ENCODE data around the gene XAGE3. TPM values are rescaled to one million over a fixed set of nuclear protein-coding genes. Genes with fewer than 3 reads are reported as not detected.
"Not testable (repeated sequence)": the region's sequence is repeated elsewhere in the genome, so short reads cannot be mapped to it uniquely, and the experiment has no call there.

XAGE3 gene
- total RNA-seq, 1 experiment from 2014 or later = not detected

GRCh38 chrX:52876386-52876785, 8.5 kb upstream of the XAGE3 start:
- H3K27ac ChIP-seq (ENCODE audit: low read length); H3K4me1 ChIP-seq (ENCODE audit: control insufficient read depth, insufficient read depth, low read length); ATAC-seq; H3K4me3 ChIP-seq (ENCODE audit: low read depth in 2 of 2, low read length in 2 of 2); BruUV-seq (replicated peaks); H3K36me3 ChIP-seq (ENCODE audit: control insufficient read depth, insufficient read depth, low read length); intact Hi-C loops (cut with micrococcal nuclease; ENCODE audit: unreplicated experiment); POLR2A ChIA-PET; DNase-seq (ENCODE audit: low read depth, low spot score); H3K9me3 ChIP-seq (ENCODE audit: control insufficient read depth, insufficient read depth, low read depth, low read length); CTCF ChIA-PET; H3K27me3 ChIP-seq (ENCODE audit: control insufficient read depth, insufficient read depth, low read length); in situ Hi-C loops (cut with HindIII; ENCODE audit: low pct_unique_long_range_greater_than_20kb, low sequenced_read_pairs): not testable (repeated sequence)

DNA sequence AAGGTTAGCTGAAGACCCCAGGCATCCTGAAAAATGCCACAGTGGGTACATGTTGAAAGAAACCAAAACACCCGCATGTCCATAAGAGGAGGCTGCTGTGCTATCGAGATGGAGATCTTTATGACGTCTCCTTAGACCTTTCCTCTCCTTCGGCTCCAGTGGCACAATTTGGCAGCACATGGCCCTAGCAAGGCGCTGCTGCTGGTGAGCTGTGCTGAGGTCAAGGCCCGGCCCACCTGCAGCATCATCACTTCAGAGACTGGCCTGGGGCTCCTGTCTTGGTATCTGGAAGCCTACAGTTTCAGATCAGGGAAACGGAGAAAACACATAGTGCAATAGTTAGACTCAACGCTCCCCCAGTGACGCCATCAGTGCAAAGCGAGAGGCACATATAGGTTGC, 7.6 kb upstream of the XAGE3 start:
- in situ Hi-C loops (cut with HindIII; ENCODE audit: low pct_unique_long_range_greater_than_20kb, low sequenced_read_pairs); H3K4me3 ChIP-seq (ENCODE audit: low read depth in 2 of 2, low read length in 2 of 2); BruUV-seq (replicated peaks); H3K27me3 ChIP-seq (ENCODE audit: control insufficient read depth, insufficient read depth, low read length); H3K4me1 ChIP-seq (ENCODE audit: control insufficient read depth, insufficient read depth, low read length); POLR2A ChIA-PET; intact Hi-C loops (cut with micrococcal nuclease; ENCODE audit: unreplicated experiment); DNase-seq (ENCODE audit: low read depth, low spot score); CTCF ChIA-PET; H3K9me3 ChIP-seq (ENCODE audit: control insufficient read depth, insufficient read depth, low read depth, low read length); H3K36me3 ChIP-seq (ENCODE audit: control insufficient read depth, insufficient read depth, low read length); H3K27ac ChIP-seq (ENCODE audit: low read length); ATAC-seq: not testable (repeated sequence)

DNA sequence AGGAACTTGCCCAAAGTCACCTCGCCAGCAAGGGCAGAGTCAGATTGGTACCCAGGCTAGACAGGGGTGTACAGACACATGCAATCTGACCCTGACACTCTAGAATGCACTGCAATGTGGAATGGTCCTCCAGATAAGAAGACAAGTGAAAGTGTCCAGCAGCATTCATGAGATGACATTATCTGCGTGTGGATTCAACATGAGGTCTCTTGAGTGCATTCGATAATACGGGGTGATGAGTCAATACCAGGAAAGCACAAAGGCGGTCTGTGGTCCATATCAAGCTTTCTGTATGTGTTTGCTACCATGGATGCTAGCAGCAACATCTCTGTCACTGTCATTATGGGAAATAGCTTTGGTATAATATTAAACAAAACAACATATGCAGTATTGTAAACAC, 6.8 kb upstream of the XAGE3 start:
- ATAC-seq (no peak), DNase-seq (ENCODE audit: low read depth, low spot score) (no peak)
- Histone ChIP-seq H3K36me3 (ENCODE audit: control insufficient read depth, insufficient read depth, low read length) (no peaks in the 10 kb centered on the region), H3K27me3 (ENCODE audit: control insufficient read depth, insufficient read depth, low read length) (no peaks in the 10 kb centered on the region), H3K27ac (ENCODE audit: low read length) (no peak overlapping the region), H3K9me3 (ENCODE audit: control insufficient read depth, insufficient read depth, low read depth, low read length) (no peaks in the 10 kb centered on the region), H3K4me3 (ENCODE audit: low read depth in 2 of 2, low read length in 2 of 2) (no peak overlapping the region), H3K4me1 (ENCODE audit: control insufficient read depth, insufficient read depth, low read length) (no peaks in the 10 kb centered on the region)
- no TSS peak for BruUV-seq (replicated peaks)
- TF ChIP-seq TCF7L2 (IDR thresholded peaks at IDR 0.05; ENCODE audit: low read depth, low read length) (no peak), CTCF (IDR thresholded peaks at IDR 0.05) (no peak), SIN3A (IDR thresholded peaks at IDR 0.05; ENCODE audit: borderline replicate concordance, insufficient read depth, low read depth, low read length) (no peak)
- CTCF ChIA-PET = no interaction called here
- intact Hi-C loops (cut with micrococcal nuclease; ENCODE audit: unreplicated experiment) = no loop called here
- in situ Hi-C loops (cut with HindIII; ENCODE audit: low pct_unique_long_range_greater_than_20kb, low sequenced_read_pairs) = no loop called here
- POLR2A ChIA-PET = no interaction called here

- POLR2A ChIA-PET; H3K4me1 ChIP-seq (ENCODE audit: control insufficient read depth, insufficient read depth, low read length); intact Hi-C loops (cut with micrococcal nuclease; ENCODE audit: unreplicated experiment); in situ Hi-C loops (cut with HindIII; ENCODE audit: low pct_unique_long_range_greater_than_20kb, low sequenced_read_pairs); ATAC-seq; DNase-seq (ENCODE audit: low read depth, low spot score); H3K27ac ChIP-seq (ENCODE audit: low read length); H3K36me3 ChIP-seq (ENCODE audit: control insufficient read depth, insufficient read depth, low read length); BruUV-seq (replicated peaks); H3K9me3 ChIP-seq (ENCODE audit: control insufficient read depth, insufficient read depth, low read depth, low read length); H3K27me3 ChIP-seq (ENCODE audit: control insufficient read depth, insufficient read depth, low read length); H3K4me3 ChIP-seq (ENCODE audit: low read depth in 2 of 2, low read length in 2 of 2); CTCF ChIA-PET: not testable (repeated sequence)
Observed at GRCh38 chrX:52873825-52874224, 5.9 kb upstream of the XAGE3 start.

DNA sequence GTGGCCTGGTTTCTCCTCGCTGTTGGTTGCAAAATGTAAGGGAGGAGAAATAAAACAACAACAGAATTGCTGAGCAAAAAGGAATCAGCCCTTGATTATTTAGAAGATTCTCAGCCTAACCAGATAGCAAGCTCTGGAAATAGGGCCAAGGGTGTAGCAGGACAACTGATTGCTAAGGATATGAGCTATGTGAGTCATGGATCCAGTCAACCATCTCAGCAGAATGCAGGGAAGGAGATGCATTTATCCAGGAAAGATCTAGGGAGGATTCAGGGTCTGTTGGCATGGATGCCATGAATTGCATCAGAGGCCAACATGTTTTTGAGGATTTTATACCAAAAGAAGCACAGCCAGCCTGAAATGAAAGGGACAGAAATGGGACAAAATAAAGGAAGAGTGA, 2.2 kb upstream of the XAGE3 start:
- no peak overlapping the region for H3K4me3 ChIP-seq (ENCODE audit: low read depth in 2 of 2, low read length in 2 of 2)
- BruUV-seq (replicated peaks) = no TSS peak
- ATAC-seq (no peak), DNase-seq (ENCODE audit: low read depth, low spot score) (no peak)
- no peak overlapping the region for H3K27ac ChIP-seq (ENCODE audit: low read length)
- no peaks in the 10 kb centered on the region for H3K36me3 ChIP-seq (ENCODE audit: control insufficient read depth, insufficient read depth, low read length)
- CTCF ChIA-PET = no interaction called here
- in situ Hi-C loops (cut with HindIII; ENCODE audit: low pct_unique_long_range_greater_than_20kb, low sequenced_read_pairs) (no loop called here), intact Hi-C loops (cut with micrococcal nuclease; ENCODE audit: unreplicated experiment) (no loop called here)
- no peaks in the 10 kb centered on the region for H3K4me1 ChIP-seq (ENCODE audit: control insufficient read depth, insufficient read depth, low read length)
- no peaks in the 10 kb centered on the region for H3K9me3 ChIP-seq (ENCODE audit: control insufficient read depth, insufficient read depth, low read depth, low read length)
- no peaks in the 10 kb centered on the region for H3K27me3 ChIP-seq (ENCODE audit: control insufficient read depth, insufficient read depth, low read length)
- POLR2A ChIA-PET = no interaction called here
- TF ChIP-seq SIN3A (IDR thresholded peaks at IDR 0.05; ENCODE audit: borderline replicate concordance, insufficient read depth, low read depth, low read length) (no peak), POLR2AphosphoS5 (IDR thresholded peaks at IDR 0.05; ENCODE audit: low read depth, low read length) (no peak), CTCF (IDR thresholded peaks at IDR 0.05) (no peak), REST (IDR thresholded peaks at IDR 0.05; ENCODE audit: insufficient read depth in 1 of 2, low read depth in 2 of 2, low read length in 1 of 2) (no peak)
